GM12878 (cell line): ENCODE measurements around the gene TIGD2. TPM values are rescaled to one million over a fixed set of nuclear protein-coding genes. Genes with fewer than 3 reads are reported as not detected.

Experiments used
- ATAC-seq: fragments of 200-7000 bp; cut with Tn5 transposase; 3 replicates; pipeline ENCODE4 v1.9.1; 2020; ENCODE audit warnings: mild to moderate bottlenecking, moderate library complexity
- BruUV-seq: library from RNA; stranded (reverse); fragments of 400-500 nt; replicated peaks from 2 replicates; lab custom pipeline; 2021; lab: Mats Ljungman, UMichigan
- CTCF ChIA-PET: fragments of 300-600 bp; sonication (Branson Sonifier 250); formaldehyde crosslinking; extraction: SDS; loops from one replicate; lab custom pipeline; 2021; ENCODE audit warnings: inconsistent platforms; lab: Yijun Ruan, JAX
- POLR2A ChIA-PET: fragments of 350-600 bp; formaldehyde crosslinking; extraction: SDS; loops from one replicate; lab custom pipeline; 2021; ENCODE audit warnings: inconsistent platforms; lab: Charles Lee
- RAD21 ChIA-PET: fragments of 300-600 bp; sonication (Branson Sonifier 250); formaldehyde crosslinking; loops from one replicate; lab custom pipeline; 2023; ENCODE audit warnings: antibody characterized with exemption; ENCODE audit not compliant: unreplicated experiment; lab: Charles Lee
- SMC1A ChIA-PET: fragments of 300-600 bp; sonication (Branson Sonifier 250); formaldehyde crosslinking; loops from one replicate; lab custom pipeline; 2023; ENCODE audit not compliant: unreplicated experiment, uncharacterized antibody; lab: Charles Lee
- DNase-seq: peaks from one replicate; pipeline ENCODE4 v3.0.0-alpha.2; 2011; ENCODE audit warnings: low read depth, low spot score
- FAIRE-seq: peaks from 3 replicates; lab custom pipeline; 2011; peaks lifted over from hg19 to GRCh38; lab: Jason Lieb, UNC
- H2AFZ ChIP-seq: 2 replicates; pipeline ENCODE4 v1.6.0; 2011; ENCODE audit warnings: low read depth, low read length, control low read depth; ENCODE audit not compliant: control insufficient read depth
- H3K27ac ChIP-seq: 2 replicates; pipeline ENCODE4 v1.5.1; 2011; ENCODE audit warnings: control low read depth; ENCODE audit not compliant: control insufficient read depth, insufficient read depth
- H3K27me3 ChIP-seq, 2 experiments: replicated peaks in 1 of 2; 2 replicates each; pipeline versions ENCODE4 v1.6.0 to v1.6.1; 2011; ENCODE audit warnings: low read length in 1 of 2; ENCODE audit not compliant: control insufficient read depth in 2 of 2, insufficient read depth in 2 of 2
- H3K36me3 ChIP-seq, 2 experiments: 2 replicates each; pipeline ENCODE4 v1.5.1; 2011; ENCODE audit warnings: low read length in 1 of 2; ENCODE audit not compliant: control insufficient read depth in 2 of 2, insufficient read depth in 2 of 2
- H3K4me1 ChIP-seq: 2 replicates; pipeline ENCODE4 v1.6.1; 2011; ENCODE audit warnings: mild to moderate bottlenecking, low read length, moderate library complexity, mixed read lengths; ENCODE audit not compliant: control insufficient read depth, insufficient read depth
- H3K4me2 ChIP-seq: 2 replicates; pipeline ENCODE4 v1.6.0; 2011; ENCODE audit warnings: control low read depth; ENCODE audit not compliant: control insufficient read depth, insufficient read depth
- H3K4me3 ChIP-seq: fragments of 200-600 bp; sonication (generic); 2 replicates; pipeline ENCODE4 v1.5.1; 2016
- H3K79me2 ChIP-seq: 2 replicates; pipeline ENCODE4 v1.6.0; 2011; ENCODE audit warnings: low read length; ENCODE audit not compliant: control insufficient read depth, insufficient read depth
- H3K9ac ChIP-seq: 2 replicates; pipeline ENCODE4 v1.8.0; 2011; ENCODE audit warnings: low read length, control low read depth, mixed read lengths; ENCODE audit not compliant: control insufficient read depth, insufficient read depth
- H3K9me3 ChIP-seq: replicated peaks from 3 replicates; pipeline ENCODE4 v1.5.1; 2011; ENCODE audit warnings: mild to moderate bottlenecking, low read length; ENCODE audit not compliant: control insufficient read depth, insufficient read depth
- H4K20me1 ChIP-seq: 2 replicates; pipeline ENCODE4 v1.6.0; 2011; ENCODE audit not compliant: control insufficient read depth, insufficient read depth
- ATF3 ChIP-seq: IDR thresholded peaks from 2 replicates; pipeline ENCODE4 v1.6.1; 2011; ENCODE audit warnings: low read depth, mild to moderate bottlenecking, low read length, moderate library complexity, borderline replicate concordance; ENCODE audit errors: extremely low read depth
- EGR1 ChIP-seq, 2 experiments: IDR thresholded peaks; 1 replicate in 1 of 2; 2 replicates in 1 of 2; pipeline ENCODE4 v1.6.1; 2011 to 2012; ENCODE audit warnings: low read depth in 2 of 2, low read length in 2 of 2, borderline replicate concordance in 1 of 2, mild to moderate bottlenecking in 1 of 2, moderate library complexity in 1 of 2
- HDAC6 ChIP-seq: fragments of 200-600 bp; sonication (generic); IDR thresholded peaks from one replicate; pipeline ENCODE4 v1.8.0; 2017; ENCODE audit warnings: antibody characterized with exemption; ENCODE audit not compliant: unreplicated experiment
- MLLT1 ChIP-seq: fragments of 450-650 bp; IDR thresholded peaks from 2 replicates; pipeline ENCODE4 v1.6.1; 2016; ENCODE audit warnings: mild to moderate bottlenecking
- PKNOX1 ChIP-seq: fragments of 450-650 bp; IDR thresholded peaks from 2 replicates; pipeline ENCODE4 v1.6.1; 2016; ENCODE audit warnings: mild to moderate bottlenecking
- REST ChIP-seq: IDR thresholded peaks from 2 replicates; pipeline ENCODE4 v1.6.1; 2012; ENCODE audit warnings: mild to moderate bottlenecking, low read depth, low read length
- TBL1XR1 ChIP-seq: IDR thresholded peaks from 2 replicates; pipeline ENCODE4 v1.6.1; 2012; ENCODE audit warnings: low read depth, low read length, improper control_type of control experiment
- ZBTB33 ChIP-seq: fragments of 450-650 bp; IDR thresholded peaks from 2 replicates; pipeline ENCODE4 v1.6.1; 2017; ENCODE audit warnings: mild to moderate bottlenecking
- ZBTB40 ChIP-seq: fragments of 450-650 bp; IDR thresholded peaks from 2 replicates; pipeline ENCODE4 v1.6.1; 2016; ENCODE audit warnings: mild to moderate bottlenecking, moderate library complexity, borderline replicate concordance
- WGBS: methylation state at CpG from one replicate; pipeline ENCODE4 v1.1.6; 2016; ENCODE audit warnings: low lambda C conversion rate; ENCODE audit not compliant: insufficient replicate concordance, insufficient coverage; ENCODE audit errors: missing lambda C conversion rate; 5-methylcytosine and 5-hydroxymethylcytosine counted together
- in situ Hi-C: fragments of 300-500 bp; cut with MboI; formaldehyde crosslinking; loops from 9 replicates; pipeline ENCODE4 v1.14.3; 2018; ENCODE audit warnings: mixed read lengths
- intact Hi-C: fragments of 100-400 bp; cut with micrococcal nuclease; formaldehyde crosslinking; loops from one replicate; pipeline ENCODE4 v1.14.2; 2022; ENCODE audit not compliant: unreplicated experiment
- polyA plus RNA-seq, 11 experiments: library from polyadenylated mRNA; depleted of rRNA in 4 of 11; unstranded in 6 of 11; stranded (reverse) in 5 of 11; fragments of >200 nt; fragmentation: Nextera tagmentation in 4 of 11; fragmentation: Illumina TruSeq in 1 of 11; extraction: Ambion mirVana in 4 of 11; extraction: Trizol in 1 of 11; gene quantifications; 1 replicate in 1 of 11; 2 replicates in 10 of 11; pipeline versions ENCODE4 v1.2.1 to v1.2.3, GENCODE V29; 2011 to 2016; ENCODE audit warnings: inconsistent platforms in 2 of 11, missing spikeins in 2 of 11, low read depth in 1 of 11
- total RNA-seq, 4 experiments: library from RNA; depleted of rRNA in 3 of 4; stranded (reverse); fragments of >200 nt in 3 of 4; fragmentation: Illumina TruSeq in 1 of 4; extraction: Trizol in 1 of 4; gene quantifications; 2 replicates each; pipeline versions ENCODE4 v1.2.1 to v1.2.3, GENCODE V29; 2013 to 2021

The TIGD2 gene
- total and polyA plus RNA-seq, 10 of the 15 experiments (the other 5 are each of a cell fraction or from before 2014, with no cell fraction given) = 2.4 to 8.4 (median 5.0) TPM

GRCh38 chr4:89072921-89073320 lies 38.4 kb upstream of the TIGD2 start:
- peaks cover 3% of the 10 kb centered on the region for H3K9me3 ChIP-seq
- no peaks in the 10 kb centered on the region; the same call in 1 of the 2 replicates for H3K4me1 ChIP-seq
- ChIA-PET POLR2A (interaction anchor here (1.5 kb wide), 1 partner anchor 16 kb away, joined by 4 read pairs; the partner anchor contains the start of gene FAM13A), SMC1A (interaction anchor here (1.0 to 1.2 kb wide), 2 partner anchors 27 to 30 kb away, joined by 3 read pairs; no protein-coding TSS in a partner anchor), RAD21 (interaction anchor here (1.4 to 1.5 kb wide), 2 partner anchors 17 to 25 kb away, joined by 3 to 5 read pairs; no protein-coding TSS in a partner anchor), CTCF (interaction anchor here (0.8 kb wide), 1 partner anchor 254 kb away, joined by 3 read pairs; no protein-coding TSS in a partner anchor)
- in situ Hi-C loops = no loop called here
- no peak overlapping the region for H3K9ac ChIP-seq
- WGBS = 0% methylated on average over 1 of the region's 1 CpG
- no TSS peak for BruUV-seq
- no peaks in the 10 kb centered on the region for H3K27me3 ChIP-seq
- ATAC-seq (no peak), FAIRE-seq (no peak), DNase-seq (no peak)
- no peak overlapping the region for H3K4me2 ChIP-seq
- intact Hi-C loops = no loop called here
- no peak overlapping the region for H2AFZ ChIP-seq
- no peaks in the 10 kb centered on the region for H4K20me1 ChIP-seq
- no peaks in the 10 kb centered on the region for H3K79me2 ChIP-seq
- no peak overlapping the region for H3K27ac ChIP-seq
- H3K36me3 ChIP-seq = no peaks in the 10 kb centered on the region
- no peak overlapping the region for H3K4me3 ChIP-seq
- no peak for TF ChIP-seq PKNOX1
- TF ChIP-seq HDAC6 = no peak
- no peak for TF ChIP-seq ZBTB40
- no peak for TF ChIP-seq ZBTB33
- TF ChIP-seq REST = no peak
- no peak for TF ChIP-seq TBL1XR1
- no peak for TF ChIP-seq ATF3
- TF ChIP-seq MLLT1 = no peak
- TF ChIP-seq EGR1 (IDR thresholded peaks at IDR 0.05; ENCODE audit: borderline replicate concordance in 1 of 2, low read depth in 2 of 2, low read length in 2 of 2) = no peak
